GM12872 (cell line): ENCODE results near the gene ADPRS.

Source experiments
- CTCF ChIP-seq: IDR thresholded peaks from 3 replicates; pipeline ENCODE4 v1.5.1; 2011; ENCODE audit warnings: low read depth, mild to moderate bottlenecking, low read length, moderate library complexity; ENCODE audit not compliant: insufficient read depth

The ADPRS gene

GRCh38 chr1:36119456-36119855 lies 30.8 kb downstream of the ADPRS start:
- TF ChIP-seq CTCF, result no peak

- TF ChIP-seq CTCF, result no peak
These were observed 33.7 kb downstream of the ADPRS start for GRCh38 chr1:36122062-36123030.

GRCh38 chr1:36123356-36123755 lies 34.7 kb downstream of the ADPRS start:
- no peak for TF ChIP-seq CTCF

- no peak for TF ChIP-seq CTCF
These were observed 35.9 kb downstream of the ADPRS start for GRCh38 chr1:36124404-36125128.

GRCh38 chr1:36125129-36125991 lies 36.7 kb downstream of the ADPRS start, which contains the start of gene COL8A2:
TSS of gene COL8A2 (minus strand) at chr1:36125222. CDS start at chr1:36100242, 24,980 bp downstream.
- no peak for TF ChIP-seq CTCF

GRCh38 chr1:36126005-36126716 lies 37.5 kb downstream of the ADPRS start:
- no peak for TF ChIP-seq CTCF
